Hepatocyte (in vitro differentiated cells): ENCODE results near the gene SETD4.

ENCODE experiments used
- CTCF ChIP-seq: fragments of 200-600 bp; sonication (generic); IDR thresholded peaks from 2 replicates; pipeline ENCODE4 v1.5.1; 2016; ENCODE audit warnings: antibody characterized with exemption, mild to moderate bottlenecking; ENCODE audit not compliant: poor library complexity
- EZH2 ChIP-seq: fragments of 200-600 bp; sonication (generic); IDR thresholded peaks from 2 replicates; pipeline ENCODE4 v1.6.1; 2016; ENCODE audit warnings: antibody characterized with exemption, mild to moderate bottlenecking, borderline replicate concordance
- EZH2phosphoT487 ChIP-seq: fragments of 200-600 bp; sonication (generic); IDR thresholded peaks from one replicate; pipeline ENCODE4 v1.6.1; 2018; ENCODE audit warnings: antibody characterized with exemption, mild to moderate bottlenecking, low read depth, moderate library complexity; ENCODE audit not compliant: unreplicated experiment, severe bottlenecking

DNA sequence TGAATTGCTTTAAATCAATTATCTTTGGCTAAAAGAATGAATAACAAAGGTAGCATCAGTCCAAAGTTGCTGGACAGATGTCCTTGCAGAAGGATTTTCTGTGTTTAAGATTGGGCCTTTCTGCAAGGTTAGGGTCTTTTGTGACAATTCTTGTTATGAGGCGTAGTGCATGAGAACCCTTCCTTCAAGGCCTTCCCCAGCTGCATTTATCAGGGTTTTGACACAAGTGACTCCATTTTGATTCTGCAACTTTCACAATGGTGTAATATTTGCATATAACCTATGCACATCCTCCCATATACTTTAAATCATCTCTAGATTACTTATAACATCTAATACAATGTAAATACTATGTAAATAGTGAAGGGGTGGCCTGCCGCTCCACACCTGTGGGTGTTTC lies 1.1 kb upstream of the SETD4 start:
- TF ChIP-seq CTCF = no peak
- no peak for TF ChIP-seq EZH2
- TF ChIP-seq EZH2phosphoT487 = no peak
